ENCODE data around the gene KCNK13.

DNA sequence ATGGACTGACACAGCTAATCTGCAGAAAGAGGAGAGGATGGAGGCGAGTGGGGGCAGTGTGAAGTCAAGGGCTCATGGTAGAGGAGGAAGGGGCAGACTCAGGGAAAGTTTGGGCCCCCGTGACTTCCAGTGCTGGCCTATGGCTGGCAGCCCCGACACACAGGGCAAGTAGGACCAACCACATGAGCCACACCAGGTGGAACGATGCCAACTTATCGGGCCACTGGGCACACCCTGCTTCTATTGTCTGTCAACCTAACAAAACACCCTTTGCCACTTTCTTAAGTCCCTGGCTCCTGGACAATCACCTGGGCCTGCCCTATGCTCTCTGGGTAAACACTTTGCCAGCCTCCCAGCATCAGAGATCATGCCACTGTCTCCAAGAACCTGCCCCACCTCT is 129.4 kb downstream of the KCNK13 start:
- TF ChIP-seq, protein P1, sequence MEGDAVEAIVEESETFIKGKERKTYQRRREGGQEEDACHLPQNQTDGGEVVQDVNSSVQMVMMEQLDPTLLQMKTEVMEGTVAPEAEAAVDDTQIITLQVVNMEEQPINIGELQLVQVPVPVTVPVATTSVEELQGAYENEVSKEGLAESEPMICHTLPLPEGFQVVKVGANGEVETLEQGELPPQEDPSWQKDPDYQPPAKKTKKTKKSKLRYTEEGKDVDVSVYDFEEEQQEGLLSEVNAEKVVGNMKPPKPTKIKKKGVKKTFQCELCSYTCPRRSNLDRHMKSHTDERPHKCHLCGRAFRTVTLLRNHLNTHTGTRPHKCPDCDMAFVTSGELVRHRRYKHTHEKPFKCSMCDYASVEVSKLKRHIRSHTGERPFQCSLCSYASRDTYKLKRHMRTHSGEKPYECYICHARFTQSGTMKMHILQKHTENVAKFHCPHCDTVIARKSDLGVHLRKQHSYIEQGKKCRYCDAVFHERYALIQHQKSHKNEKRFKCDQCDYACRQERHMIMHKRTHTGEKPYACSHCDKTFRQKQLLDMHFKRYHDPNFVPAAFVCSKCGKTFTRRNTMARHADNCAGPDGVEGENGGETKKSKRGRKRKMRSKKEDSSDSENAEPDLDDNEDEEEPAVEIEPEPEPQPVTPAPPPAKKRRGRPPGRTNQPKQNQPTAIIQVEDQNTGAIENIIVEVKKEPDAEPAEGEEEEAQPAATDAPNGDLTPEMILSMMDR (IDR thresholded peaks at IDR 0.05; ENCODE audit: low read depth, low read length, poor library complexity, severe bottlenecking): no peak
- no peak for TF ChIP-seq EZH2phosphoT487 (IDR thresholded peaks at IDR 0.05; ENCODE audit: borderline replicate concordance, low read length)
